HG03039 (cell line): ENCODE data around the gene PLCD3.

Experiments used
- ATAC-seq: cut with Tn5 transposase; IDR thresholded peaks from one replicate; pipeline ENCODE4 v1.9.1; 2021; ENCODE audit warnings: mild to moderate bottlenecking, moderate library complexity; ENCODE audit not compliant: unreplicated experiment

The PLCD3 gene

DNA sequence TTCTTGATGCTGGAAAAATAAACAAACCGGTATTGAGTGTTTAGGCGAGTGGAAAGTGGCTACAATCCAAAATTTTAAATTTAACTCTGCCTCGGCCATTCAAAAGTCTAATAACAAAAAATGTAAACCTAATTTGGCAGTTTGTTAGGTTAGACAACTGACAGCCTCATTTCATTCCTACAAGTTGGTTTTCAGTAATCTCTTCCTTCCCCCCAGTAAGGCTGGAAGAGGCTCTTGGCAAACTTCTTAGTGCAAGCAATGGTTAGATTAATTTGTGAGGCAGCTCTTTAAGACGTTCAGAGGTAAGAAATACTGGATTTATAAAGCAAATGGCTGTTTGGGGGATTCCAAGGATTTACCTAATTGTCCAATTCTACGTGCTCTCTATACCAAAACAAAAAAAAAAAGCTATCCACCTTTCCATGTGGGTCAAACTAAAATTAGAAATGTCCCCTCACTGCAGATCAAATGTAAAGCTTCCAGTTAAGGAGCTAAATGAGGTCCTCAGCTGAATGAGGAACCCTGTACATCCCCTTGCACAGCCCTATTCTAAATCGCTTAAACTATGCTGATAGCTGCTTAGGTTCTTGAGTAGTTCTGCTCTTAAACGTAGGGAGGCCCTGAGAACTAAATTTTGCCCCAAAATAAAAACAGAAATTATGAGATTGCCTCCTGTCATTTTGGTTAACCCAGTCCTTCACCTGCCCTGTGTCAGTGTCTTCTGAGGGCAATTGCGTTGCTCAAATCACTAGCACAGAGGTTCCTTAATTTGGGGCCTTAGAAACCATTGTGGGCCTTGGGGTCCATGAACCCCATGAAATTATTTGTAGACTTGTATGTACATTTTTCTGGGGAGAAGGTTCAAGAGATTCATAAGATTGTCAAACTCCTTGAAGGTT lies 18.8 kb upstream of the PLCD3 start:
- no peak for ATAC-seq

DNA sequence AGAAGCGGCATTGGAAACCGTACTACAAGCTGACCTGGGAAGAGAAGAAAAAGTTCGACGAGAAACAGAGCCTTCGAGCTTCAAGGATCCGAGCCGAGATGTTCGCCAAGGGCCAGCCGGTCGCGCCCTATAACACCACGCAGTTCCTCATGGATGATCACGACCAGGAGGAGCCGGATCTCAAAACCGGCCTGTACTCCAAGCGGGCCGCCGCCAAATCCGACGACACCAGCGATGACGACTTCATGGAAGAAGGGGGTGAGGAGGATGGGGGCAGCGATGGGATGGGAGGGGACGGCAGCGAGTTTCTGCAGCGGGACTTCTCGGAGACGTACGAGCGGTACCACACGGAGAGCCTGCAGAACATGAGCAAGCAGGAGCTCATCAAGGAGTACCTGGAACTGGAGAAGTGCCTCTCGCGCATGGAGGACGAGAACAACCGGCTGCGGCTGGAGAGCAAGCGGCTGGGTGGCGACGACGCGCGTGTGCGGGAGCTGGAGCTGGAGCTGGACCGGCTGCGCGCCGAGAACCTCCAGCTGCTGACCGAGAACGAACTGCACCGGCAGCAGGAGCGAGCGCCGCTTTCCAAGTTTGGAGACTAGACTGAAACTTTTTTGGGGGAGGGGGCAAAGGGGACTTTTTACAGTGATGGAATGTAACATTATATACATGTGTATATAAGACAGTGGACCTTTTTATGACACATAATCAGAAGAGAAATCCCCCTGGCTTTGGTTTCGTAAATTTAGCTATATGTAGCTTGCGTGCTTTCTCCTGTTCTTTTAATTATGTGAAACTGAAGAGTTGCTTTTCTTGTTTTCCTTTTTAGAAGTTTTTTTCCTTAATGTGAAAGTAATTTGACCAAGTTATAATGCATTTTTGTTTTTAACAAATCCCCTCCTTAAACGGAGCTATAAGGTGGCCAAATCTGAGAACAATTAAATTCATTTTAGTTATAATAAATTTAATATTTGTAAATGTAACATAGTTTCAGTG lies 17.7 kb upstream of the PLCD3 start:
- no peak for ATAC-seq

DNA sequence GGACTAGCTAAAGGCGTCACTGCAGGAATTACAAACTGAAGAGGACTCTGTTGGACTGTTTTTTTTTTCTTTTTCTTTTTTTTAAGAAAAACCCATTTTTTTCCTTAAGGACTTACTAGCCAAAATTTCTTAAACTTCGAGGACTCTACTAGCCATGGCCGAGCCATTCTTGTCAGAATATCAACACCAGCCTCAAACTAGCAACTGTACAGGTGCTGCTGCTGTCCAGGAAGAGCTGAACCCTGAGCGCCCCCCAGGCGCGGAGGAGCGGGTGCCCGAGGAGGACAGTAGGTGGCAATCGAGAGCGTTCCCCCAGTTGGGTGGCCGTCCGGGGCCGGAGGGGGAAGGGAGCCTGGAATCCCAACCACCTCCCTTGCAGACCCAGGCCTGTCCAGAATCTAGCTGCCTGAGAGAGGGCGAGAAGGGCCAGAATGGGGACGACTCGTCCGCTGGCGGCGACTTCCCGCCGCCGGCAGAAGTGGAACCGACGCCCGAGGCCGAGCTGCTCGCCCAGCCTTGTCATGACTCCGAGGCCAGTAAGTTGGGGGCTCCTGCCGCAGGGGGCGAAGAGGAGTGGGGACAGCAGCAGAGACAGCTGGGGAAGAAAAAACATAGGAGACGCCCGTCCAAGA lies 16.8 kb upstream of the PLCD3 start:
- no peak for ATAC-seq

DNA sequence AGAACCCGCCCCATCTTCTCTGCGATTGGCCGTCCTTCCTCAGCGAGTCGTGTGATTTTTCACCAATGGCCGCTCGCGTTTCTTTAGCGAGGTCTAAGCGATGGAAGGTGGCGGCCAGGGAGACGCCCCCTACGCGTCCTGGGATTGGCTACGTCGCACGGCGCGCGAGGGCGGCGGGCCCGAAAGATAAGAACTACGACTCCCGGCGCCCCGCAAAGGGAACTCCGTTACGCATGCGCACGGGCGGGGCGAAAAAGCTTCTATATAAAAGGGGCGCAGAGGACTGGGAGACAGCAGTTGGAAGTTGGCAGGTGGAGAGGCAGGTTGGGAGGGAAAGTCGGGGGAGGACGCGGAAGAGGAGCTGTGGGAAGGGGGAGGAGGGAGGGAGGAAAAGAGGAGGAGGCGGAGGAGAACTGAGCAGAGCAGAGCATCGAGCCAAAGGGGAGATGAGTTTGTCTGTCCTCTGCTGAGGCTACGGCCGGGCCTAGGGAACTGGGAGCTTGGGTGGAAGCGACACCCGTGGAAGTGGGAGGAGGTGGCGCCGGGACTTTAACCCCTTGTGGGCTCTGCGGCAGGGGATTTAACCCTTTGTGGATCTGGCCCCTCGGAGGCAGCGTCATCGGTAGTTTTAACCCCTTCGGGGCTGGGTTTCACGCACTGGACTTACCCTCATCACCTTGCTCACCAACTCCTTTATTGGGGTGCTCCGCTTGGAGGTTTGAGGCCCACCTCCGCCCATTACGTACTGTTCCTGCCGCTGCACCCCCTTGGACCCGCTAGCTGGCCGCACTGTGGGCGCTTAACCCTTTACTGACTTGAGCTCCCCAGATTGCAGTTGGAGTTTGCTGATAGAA lies 16.1 kb upstream of the PLCD3 start, which contains the start of gene HEXIM1:
Gene HEXIM1, plus strand, starts transcription at position 293 of the 854 bp plus-strand sequence. CDS start 716 bp downstream, outside the sequence.
- ATAC-seq: peak; percentile 71

DNA sequence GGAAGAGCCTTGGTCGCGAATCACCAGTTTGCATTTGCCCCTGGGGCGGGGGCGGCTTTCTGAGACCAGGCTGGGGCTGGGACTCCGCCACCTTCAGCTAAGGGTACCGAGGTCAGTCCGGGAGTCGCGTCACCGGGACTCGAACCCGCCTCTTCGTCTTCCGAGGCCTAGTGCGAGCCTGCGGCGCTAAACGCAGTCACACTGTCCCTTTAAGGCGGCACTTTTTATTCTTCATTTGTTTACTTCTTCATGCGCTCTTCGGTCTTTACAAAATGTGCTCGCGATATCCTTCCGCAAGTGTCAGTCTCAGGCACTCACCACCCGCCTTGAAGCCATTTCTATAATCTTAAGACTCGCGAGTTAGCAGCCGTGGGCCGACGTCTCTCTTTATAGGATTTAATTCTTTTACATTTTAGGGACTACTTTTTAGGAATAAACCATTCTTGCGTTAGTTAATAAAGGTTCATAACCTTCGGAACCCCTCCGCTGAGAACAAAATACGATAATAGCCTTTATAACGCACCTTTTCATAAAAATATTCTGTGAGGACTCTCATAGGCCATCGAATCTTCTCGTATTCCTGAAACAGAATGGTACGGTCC lies 15.4 kb upstream of the PLCD3 start:
- ATAC-seq: no peak

DNA sequence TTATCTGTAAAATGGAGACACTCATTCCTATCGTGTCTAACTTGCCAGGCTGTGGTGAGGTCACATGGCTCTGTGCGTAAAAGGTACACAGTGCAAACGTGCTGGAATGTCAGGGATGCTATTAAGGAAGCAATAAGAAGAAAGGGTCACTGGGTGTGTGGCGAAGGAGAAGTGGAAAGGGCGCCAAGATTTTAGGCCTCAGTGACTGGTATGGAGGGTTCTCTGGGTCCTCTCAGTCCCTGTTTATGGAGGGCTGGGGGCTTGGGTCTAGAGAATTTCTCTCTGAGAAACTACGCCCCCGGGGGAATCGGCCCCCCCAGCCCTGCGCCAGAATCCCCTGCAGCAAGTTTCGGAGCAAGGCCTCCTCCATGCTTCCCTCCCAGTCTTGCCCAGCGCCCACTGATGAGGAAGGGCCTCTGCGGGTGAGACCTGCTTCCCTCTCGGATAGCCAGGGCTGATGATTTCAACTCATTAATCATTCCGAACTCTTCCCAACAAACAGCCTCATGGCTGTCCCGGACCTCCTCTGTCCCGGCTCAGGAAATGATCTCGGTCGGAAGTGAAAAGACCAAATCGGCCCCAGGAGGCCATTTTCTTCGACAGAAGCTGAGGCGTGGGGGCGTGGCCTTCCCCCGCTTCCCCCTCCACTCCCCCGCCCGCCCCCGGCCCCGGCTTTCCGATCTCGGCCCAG lies 14.7 kb upstream of the PLCD3 start:
- ATAC-seq: no peak

DNA sequence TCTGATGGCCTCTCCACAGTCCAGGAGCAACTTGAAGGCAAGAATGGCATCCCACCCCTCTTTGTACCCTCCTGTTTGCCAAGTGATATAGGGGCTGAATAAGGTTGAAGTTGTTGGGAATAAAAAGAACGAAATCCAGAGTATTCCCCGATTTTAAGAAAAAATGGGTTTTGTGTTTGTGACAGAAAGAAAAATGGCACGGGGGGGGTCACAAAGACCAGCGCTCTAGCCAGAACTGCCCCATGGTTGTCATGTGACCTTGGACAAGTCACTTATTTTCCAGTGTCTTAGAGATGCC lies 14.2 kb upstream of the PLCD3 start:
- no peak for ATAC-seq

DNA sequence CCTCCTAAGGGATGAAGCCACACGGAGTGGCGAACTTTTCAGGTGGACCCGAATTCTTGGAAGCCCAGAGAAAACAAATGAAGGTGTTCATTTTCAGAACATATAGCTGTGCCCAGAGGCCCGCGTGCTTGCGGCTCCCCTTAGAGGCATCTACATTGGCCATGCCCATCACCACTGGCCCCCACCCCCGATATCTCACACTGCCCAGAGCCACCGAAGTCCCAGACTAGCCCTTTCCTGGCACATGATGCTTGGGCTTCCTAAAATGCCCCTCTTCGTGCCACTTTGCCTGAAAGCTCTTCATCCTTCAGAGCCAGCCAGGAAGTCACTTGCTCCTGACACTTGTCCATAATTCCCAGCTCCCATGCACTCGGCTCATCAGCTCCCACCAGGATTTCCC lies 13.9 kb upstream of the PLCD3 start:
- ATAC-seq: no peak

DNA sequence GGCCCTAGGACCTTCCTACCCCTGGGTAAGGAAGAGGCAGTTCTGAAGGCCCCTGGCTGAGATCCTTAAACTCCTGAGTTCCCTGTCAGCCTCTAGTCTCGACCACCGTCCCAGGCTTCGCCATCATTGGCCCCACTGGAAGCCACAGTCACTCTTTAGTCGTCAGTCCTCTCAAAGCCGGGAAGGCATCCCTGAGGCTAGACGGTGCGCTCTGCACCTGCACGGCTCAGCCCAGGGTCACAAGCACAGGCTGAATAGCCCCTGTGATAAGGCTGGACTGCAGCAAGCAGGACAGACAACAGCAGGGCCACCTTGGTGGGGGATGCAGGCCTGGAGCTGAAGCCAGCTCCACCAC lies 12.7 kb upstream of the PLCD3 start:
- no peak for ATAC-seq

DNA sequence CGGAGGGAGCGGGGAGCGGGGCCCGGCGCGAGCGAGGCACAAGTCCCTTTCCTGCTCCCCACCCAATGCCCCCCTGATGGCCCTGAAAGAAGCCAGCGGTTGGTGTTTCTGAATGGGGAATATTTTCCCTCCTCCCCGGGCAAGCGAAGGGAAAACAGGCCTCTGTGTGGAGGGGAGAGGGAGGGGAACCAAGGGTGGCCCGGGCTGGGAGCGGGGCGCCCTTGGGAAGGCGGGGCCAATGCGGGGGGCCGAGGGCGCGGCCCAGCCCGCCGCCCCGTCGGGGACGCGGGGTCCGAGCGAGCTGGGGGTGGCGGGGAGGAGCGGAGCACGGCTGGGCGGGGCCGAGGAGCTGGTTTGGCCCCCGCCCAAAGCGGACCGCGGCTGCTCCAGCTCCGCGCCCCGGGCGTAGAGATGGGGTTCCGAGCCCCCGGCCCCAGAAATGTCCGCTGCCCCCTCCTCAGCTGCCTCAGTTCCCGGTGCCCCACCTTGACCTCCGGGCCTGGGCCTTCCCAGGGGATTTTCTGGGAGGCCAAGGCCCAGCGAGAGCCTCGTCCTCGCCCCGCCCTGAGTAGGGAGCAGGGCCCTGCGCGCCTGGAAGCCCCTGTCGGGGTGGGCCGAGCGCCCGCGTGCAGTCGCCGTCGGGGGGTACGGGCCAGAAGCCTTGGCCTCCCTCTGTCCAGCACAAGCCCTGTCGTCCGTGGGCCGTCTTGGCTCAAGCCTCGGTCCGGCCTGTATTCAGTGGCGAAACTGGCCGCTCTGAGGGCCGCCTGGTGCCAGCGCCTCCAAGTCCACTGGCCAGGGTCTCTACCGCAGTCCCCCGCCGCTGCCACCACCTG lies 12.1 kb upstream of the PLCD3 start:
- no peak for ATAC-seq

DNA sequence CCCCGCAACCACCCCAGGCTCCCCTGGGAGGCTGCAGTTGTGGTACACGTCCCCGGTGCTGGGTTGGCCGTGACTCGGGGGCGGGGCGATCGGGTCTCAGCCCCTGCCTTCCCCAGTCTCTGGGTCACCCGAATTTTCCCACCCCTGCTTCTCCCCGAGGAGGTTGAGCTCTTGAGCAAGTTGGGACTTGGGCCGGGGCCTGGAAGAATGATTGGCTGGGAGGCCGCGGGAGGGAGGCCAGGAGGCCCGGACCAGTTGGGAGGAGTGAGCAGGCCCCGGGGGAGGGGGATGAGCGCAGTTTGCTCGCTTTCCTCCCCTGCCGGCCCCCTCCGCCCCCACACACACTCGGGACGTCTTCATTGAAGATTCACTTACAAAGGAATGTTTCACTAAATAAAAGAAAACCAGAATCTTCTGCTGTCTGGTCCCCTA lies 11.5 kb upstream of the PLCD3 start:
- no peak for ATAC-seq

DNA sequence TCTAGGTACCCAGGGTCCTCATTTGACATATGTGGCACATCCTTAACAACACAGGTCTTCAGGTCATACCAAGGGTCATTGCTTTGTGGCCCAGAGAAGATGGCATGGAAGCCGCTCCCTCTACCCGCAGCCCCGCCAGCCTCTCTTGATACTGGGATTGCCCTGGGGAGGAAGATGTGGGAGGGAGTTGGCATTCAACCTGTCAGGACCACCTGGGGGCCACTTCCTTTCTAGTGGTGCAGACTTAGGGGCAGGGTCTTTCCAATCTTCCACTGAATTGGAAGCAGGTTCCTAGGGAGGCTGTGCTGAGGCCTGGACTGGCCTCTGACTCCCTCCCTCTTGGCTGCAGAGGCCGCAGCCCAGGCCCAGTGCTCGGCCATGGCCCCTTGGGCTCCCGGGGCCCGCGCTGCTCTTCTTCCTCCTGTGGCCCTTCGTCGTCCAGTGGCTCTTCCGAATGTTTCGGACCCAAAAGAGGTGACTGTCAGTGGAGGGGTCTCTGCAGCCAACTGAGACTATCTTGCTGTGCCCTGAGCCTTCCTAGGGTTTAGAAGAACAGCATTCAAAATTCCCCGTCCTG lies 10.9 kb upstream of the PLCD3 start:
- ATAC-seq: no peak

DNA sequence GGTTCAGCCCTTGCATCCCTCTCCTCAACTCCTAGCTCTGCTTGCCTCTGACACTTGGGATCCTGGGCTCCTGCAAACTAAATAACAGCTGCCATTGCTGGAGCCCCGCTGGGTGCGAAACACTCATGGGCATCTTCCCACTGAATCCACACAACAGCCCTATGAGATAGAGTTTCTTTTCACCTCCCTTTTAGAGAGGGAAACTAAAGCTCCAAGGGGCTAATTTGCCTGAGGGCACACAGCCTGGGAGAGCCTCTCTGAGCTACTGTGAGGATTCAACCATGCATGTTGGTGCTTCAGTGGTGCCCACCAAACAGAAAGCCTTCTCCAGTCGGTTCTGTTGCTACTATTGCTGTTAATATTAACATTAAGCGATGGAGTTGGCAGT lies 7.2 kb upstream of the PLCD3 start:
- ATAC-seq: no peak

DNA sequence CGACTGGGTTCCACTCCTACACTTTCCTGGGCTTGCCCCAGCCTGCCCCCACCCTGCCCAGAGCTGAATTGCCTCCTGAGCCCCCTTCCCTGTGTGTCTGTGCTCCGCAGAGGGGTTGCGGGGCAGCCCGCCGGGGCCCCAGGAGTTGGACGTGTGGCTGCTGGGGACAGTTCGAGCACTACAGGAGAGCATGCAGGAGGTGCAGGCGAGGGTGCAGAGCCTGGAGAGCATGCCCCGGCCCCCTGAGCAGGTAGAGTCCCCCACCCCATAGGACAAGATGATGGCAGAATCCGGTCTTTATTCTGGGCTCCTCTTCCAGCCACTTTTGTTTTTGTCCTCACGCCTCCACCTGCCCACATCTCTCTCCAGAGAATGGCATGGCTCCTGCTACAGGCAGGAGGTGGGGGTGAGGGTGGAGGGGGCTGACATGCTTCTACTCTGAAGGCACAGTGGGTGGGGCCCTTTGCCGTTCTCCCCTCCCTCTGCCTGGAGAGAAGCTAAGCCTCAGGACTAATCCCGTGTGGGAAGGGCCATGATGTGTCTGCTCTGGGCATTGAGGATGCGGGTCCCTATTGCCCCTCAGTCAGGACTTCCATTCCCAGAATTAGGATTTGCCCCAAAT lies 6.7 kb upstream of the PLCD3 start:
- no peak for ATAC-seq

DNA sequence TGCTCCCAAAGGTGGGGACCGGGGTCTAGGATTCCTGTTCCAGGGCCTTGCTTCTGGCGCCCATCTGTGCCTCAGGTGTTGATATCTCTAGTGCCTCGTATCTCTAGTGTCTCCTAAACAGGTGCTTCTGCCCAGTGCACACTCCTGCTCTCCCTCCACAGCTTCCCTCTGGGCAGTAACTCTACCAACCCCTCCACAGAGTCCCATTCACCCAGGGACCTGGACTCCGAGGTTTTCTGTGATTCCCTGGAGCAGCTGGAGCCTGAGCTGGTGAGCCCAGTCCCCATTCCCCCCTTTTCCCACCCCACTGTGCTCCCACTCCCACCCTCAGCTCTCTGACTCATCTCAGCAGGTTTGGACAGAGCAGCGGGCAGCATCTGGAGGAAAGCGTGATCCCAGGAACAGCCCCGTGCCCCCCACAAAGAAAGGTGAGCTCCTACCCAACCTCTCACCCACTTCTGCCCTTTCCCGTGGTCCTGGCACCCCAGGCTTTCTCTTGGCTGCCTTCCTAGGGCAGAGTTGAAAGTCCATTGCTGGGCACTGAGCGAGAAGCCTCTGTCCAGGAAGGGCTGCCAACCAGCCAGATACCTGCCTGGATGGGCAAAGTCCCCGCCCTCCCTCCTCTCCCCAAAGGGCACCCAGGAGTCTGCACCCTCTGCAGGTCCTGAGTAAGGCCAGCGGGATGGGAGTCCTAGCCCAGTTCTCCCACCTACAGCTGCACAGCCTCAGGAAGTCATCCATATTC lies 5.4 kb upstream of the PLCD3 start:
- no peak for ATAC-seq

DNA sequence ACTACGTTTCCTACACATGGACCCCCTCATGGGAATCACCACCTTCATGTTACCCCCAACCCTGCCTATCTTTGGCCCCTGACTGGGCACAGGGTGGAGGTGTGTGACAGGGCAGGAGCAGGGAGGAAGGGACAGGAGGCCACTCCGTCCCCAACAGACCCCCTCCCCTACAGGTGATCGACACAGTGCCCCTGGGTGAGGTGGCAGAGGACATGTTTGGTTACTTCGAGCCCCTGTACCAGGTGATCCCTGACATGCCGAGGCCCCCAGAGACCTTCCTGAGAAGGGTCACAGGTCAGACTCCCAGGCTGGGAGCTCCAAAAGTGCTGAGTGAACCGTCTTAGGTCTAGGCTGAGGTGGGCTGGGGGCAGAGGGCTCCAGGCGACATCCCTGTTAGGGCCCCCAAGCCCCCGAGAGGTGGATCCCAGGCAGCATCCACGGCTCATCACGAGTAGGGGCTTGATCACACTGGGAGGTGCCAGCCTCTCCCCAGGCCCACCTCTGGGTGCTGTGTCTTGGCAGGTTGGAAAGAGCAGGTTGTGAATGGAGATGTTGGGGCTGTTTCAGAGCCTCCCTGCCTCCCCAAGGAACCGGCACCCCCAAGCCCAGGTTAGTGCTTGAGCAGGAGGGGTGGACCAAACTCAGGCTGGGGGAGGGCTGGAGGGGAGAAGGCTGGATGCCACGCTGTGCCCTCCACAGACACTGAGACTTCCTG lies 4.7 kb upstream of the PLCD3 start:
- no peak for ATAC-seq
